K562 (cell line): ENCODE data around the gene ACSF2. TPM values are rescaled to one million over a fixed set of nuclear protein-coding genes. Genes with fewer than 3 reads are reported as not detected.

ENCODE experiments used
- ATAC-seq: fragments of 200-7000 bp; cut with Tn5 transposase; 3 replicates; pipeline ENCODE4 v1.9.1; 2020; ENCODE audit warnings: moderate library complexity
- BruUV-seq: library from RNA; stranded (reverse); fragments of 400-500 nt; replicated peaks from 2 replicates; lab custom pipeline; 2021; lab: Mats Ljungman, UMichigan
- CTCF ChIA-PET: fragments of 300-600 bp; formaldehyde crosslinking; extraction: SDS; loops from one replicate; lab custom pipeline; 2021; ENCODE audit warnings: low intra/inter-chr PET ratio; lab: Yijun Ruan, JAX
- POLR2A ChIA-PET: fragments of 300-600, 350-650 bp; sonication (Branson Sonifier 250); formaldehyde crosslinking; extraction: SDS; loops from one replicate; lab custom pipeline; 2021; ENCODE audit warnings: antibody characterized with exemption, inconsistent platforms; lab: Yijun Ruan, JAX
- DNase-seq, 4 experiments: peaks; one replicate each; pipeline versions ENCODE4 v3.0.0 to v3.0.0-alpha.2; 2011 to 2018; ENCODE audit warnings: low spot score in 3 of 4, mixed read lengths in 3 of 4; ENCODE audit errors: extremely low read depth in 1 of 4
- FAIRE-seq: peaks from 2 replicates; lab custom pipeline; 2011; peaks lifted over from hg19 to GRCh38; lab: Jason Lieb, UNC
- H2AFZ ChIP-seq: 2 replicates; pipeline ENCODE4 v1.6.0; 2011; ENCODE audit warnings: low read depth, low read length, control low read depth, inconsistent platforms
- H3K27ac ChIP-seq: fragments of 200-600 bp; 3 replicates; pipeline ENCODE4 v1.8.0; 2011; ENCODE audit warnings: low read depth, mild to moderate bottlenecking, control low read depth, inconsistent platforms, low read length, moderate library complexity, mixed read lengths; ENCODE audit errors: extremely low read depth
- H3K27me3 ChIP-seq, 2 experiments: fragments of 300-600 bp in 1 of 2; 2 replicates in 1 of 2; 3 replicates in 1 of 2; pipeline versions ENCODE4 v1.6.0 to v1.8.0; 2011; ENCODE audit warnings: inconsistent platforms in 2 of 2, low read length in 2 of 2, mild to moderate bottlenecking in 1 of 2, mixed read lengths in 1 of 2, moderate library complexity in 1 of 2; ENCODE audit not compliant: control insufficient read depth in 2 of 2, insufficient read depth in 2 of 2
- H3K36me3 ChIP-seq: fragments of 300-600 bp; 3 replicates; pipeline ENCODE4 v1.8.0; 2011; ENCODE audit warnings: mild to moderate bottlenecking, low read length, inconsistent platforms; ENCODE audit not compliant: control insufficient read depth, insufficient read depth
- H3K4me1 ChIP-seq, 2 experiments: fragments of 200-600 bp in 1 of 2; replicated peaks in 1 of 2; 2 replicates in 1 of 2; 3 replicates in 1 of 2; pipeline versions ENCODE4 v1.5.1 to v1.8.0; 2011; ENCODE audit warnings: inconsistent platforms in 2 of 2, low read length in 2 of 2, mild to moderate bottlenecking in 1 of 2, mixed read lengths in 1 of 2, moderate library complexity in 1 of 2; ENCODE audit not compliant: control insufficient read depth in 2 of 2, insufficient read depth in 2 of 2
- H3K4me2 ChIP-seq: 2 replicates; pipeline ENCODE4 v1.6.1; 2011; ENCODE audit warnings: low read length, control low read depth, inconsistent platforms, mixed read lengths; ENCODE audit not compliant: insufficient read depth
- H3K4me3 ChIP-seq: fragments of 200-600 bp; sonication (generic), shearing (Covaris generic); 2 replicates; pipeline ENCODE4 v1.5.1; 2016; ENCODE audit warnings: control low read depth, inconsistent platforms
- H3K79me2 ChIP-seq: fragments of 200-600 bp; 3 replicates; pipeline ENCODE4 v1.8.0; 2011; ENCODE audit warnings: low read length, inconsistent platforms; ENCODE audit not compliant: control insufficient read depth, insufficient read depth
- H3K9ac ChIP-seq, 2 experiments: 2 replicates each; pipeline versions ENCODE4 v1.6.0 to v1.6.1; 2011; ENCODE audit warnings: low read depth in 2 of 2, low read length in 2 of 2, control low read depth in 1 of 2, inconsistent platforms in 1 of 2, mild to moderate bottlenecking in 1 of 2, mixed read lengths in 1 of 2; ENCODE audit not compliant: insufficient read depth in 1 of 2
- H3K9me1 ChIP-seq: one replicate; pipeline ENCODE4 v1.6.0; 2011; ENCODE audit warnings: inconsistent platforms, mild to moderate bottlenecking, low read length, moderate library complexity; ENCODE audit not compliant: control insufficient read depth, insufficient read depth
- H3K9me3 ChIP-seq: replicated peaks from 2 replicates; pipeline ENCODE4 v1.5.1; 2011; ENCODE audit warnings: low read depth, low read length, inconsistent platforms; ENCODE audit not compliant: control insufficient read depth, insufficient read depth
- H4K20me1 ChIP-seq: replicated peaks from 2 replicates; pipeline ENCODE4 v1.6.1; 2011; ENCODE audit warnings: low read length, inconsistent platforms, mixed read lengths; ENCODE audit not compliant: control insufficient read depth, insufficient read depth
- CBFA2T3 ChIP-seq: fragments of 450-650 bp; IDR thresholded peaks from 2 replicates; pipeline ENCODE4 v1.6.1; 2017
- CHD7 ChIP-seq: fragments of 200-600 bp; sonication (generic); IDR thresholded peaks from one replicate; pipeline ENCODE4 v1.6.1; 2012; ENCODE audit warnings: mild to moderate bottlenecking, low read depth, low read length, inconsistent platforms
- CREBBP ChIP-seq: IDR thresholded peaks from one replicate; pipeline ENCODE4 v1.6.1; 2012; ENCODE audit warnings: low read depth, mild to moderate bottlenecking, control low read depth, inconsistent platforms, low read length
- HMG20B ChIP-seq: fragments of 250-450 bp; sonication (Bioruptor Pico); IDR thresholded peaks from 2 replicates; pipeline ENCODE4 v1.5.0; 2021; ENCODE audit warnings: mild to moderate bottlenecking
- TCFL5 ChIP-seq: fragments of 250-450 bp; sonication (Bioruptor Pico); conservative IDR thresholded peaks from 2 replicates; pipeline ENCODE4 v1.6.1; 2021; ENCODE audit warnings: mild to moderate bottlenecking, moderate library complexity, matching md5 sums
- ZNF699 ChIP-seq: fragments of 250-450 bp; sonication (Bioruptor Pico); IDR thresholded peaks from 2 replicates; pipeline ENCODE4 v1.8.0; 2021; ENCODE audit warnings: mild to moderate bottlenecking, moderate library complexity; ENCODE audit not compliant: insufficient replicate concordance
- WGBS: fragments of 100-300 bp; shearing (Covaris generic); methylation state at CpG from one replicate; pipeline ENCODE4 v1.1.6; 2016; ENCODE audit warnings: low coverage, mixed read lengths; ENCODE audit not compliant: insufficient coverage; ENCODE audit errors: missing lambda C conversion rate; 5-methylcytosine and 5-hydroxymethylcytosine counted together
- in situ Hi-C: fragments of 300-500 bp; cut with MboI; formaldehyde crosslinking; loops from 4 replicates; pipeline ENCODE4 v1.15.0; 2018; ENCODE audit warnings: inconsistent platforms, mixed read lengths
- intact Hi-C: fragments of 100-400 bp; cut with micrococcal nuclease; formaldehyde crosslinking; loops from 2 replicates; pipeline ENCODE4 v1.14.2; 2022
- polyA plus RNA-seq, 8 experiments: library from polyadenylated mRNA; depleted of rRNA in 4 of 8; stranded (reverse) in 5 of 8; unstranded in 3 of 8; fragments of >200 nt; fragmentation: Nextera tagmentation in 2 of 8; fragmentation: Illumina TruSeq in 1 of 8; extraction: Ambion mirVana in 2 of 8; extraction: Trizol in 1 of 8; gene quantifications; 2 replicates each; pipeline versions ENCODE4 v1.2.1 to v1.2.3, GENCODE V29; 2011 to 2014; ENCODE audit warnings: inconsistent platforms in 1 of 8, missing spikeins in 1 of 8
- total RNA-seq, 7 experiments: library from RNA; depleted of rRNA in 6 of 7; stranded (reverse); fragments of >200 nt in 6 of 7; fragmentation: Illumina TruSeq in 2 of 7; extraction: Trizol in 2 of 7; gene quantifications; 2 replicates each; pipeline versions ENCODE4 v1.2.1 to v1.2.3, GENCODE V29; 2011 to 2021; ENCODE audit warnings: low replicate concordance in 1 of 7
- TF ChIP-seq, protein P1 (sequence below): fragments of 450-650 bp; IDR thresholded peaks from 2 replicates; pipeline ENCODE4 v1.6.1; 2017; ENCODE audit warnings: antibody characterized with exemption, mild to moderate bottlenecking

Gene ACSF2
- total and polyA plus RNA-seq, 9 of the 15 experiments (the other 6 are each of a cell fraction or from before 2014, with no cell fraction given): 0.89 to 6.1 (median 3.5) TPM

GRCh38 chr17:50475362-50475761 is 49.3 kb downstream of the ACSF2 start:
- Histone ChIP-seq H3K4me2 (no peak overlapping the region), H3K27ac (no peak overlapping the region), H3K4me3 (no peak overlapping the region), H3K36me3 (peaks cover 7% of the 10 kb centered on the region; the same call in 2 of the 3 replicates), H3K9me1 (no peaks in the 10 kb centered on the region), H3K27me3 (peaks cover 10 to 35% of the 10 kb centered on the region in 2 experiments; a peak in 4 of 5 replicates), H3K9me3 (no peaks in the 10 kb centered on the region), H3K4me1 (peaks cover 11 to 30% of the 10 kb centered on the region in 2 experiments; a peak in 4 of 5 replicates), H3K9ac (no peak overlapping the region), H2AFZ (no peak overlapping the region), H4K20me1 (0 out of 2 replicates have a peak, but pooled peaks cover 3% of the 10 kb centered on the region), H3K79me2 (peaks cover 14% of the 10 kb centered on the region)
- ATAC-seq (no peak), FAIRE-seq (no peak), DNase-seq (no peak)
- CTCF ChIA-PET: no interaction called here
- intact Hi-C loops: loop anchor here (10.0 kb wide), 1 partner anchor 181 kb away; no protein-coding TSS in a partner anchor
- in situ Hi-C loops: no loop called here
- POLR2A ChIA-PET: no interaction called here
- 3% methylated on average over 4 of the region's 4 CpGs for WGBS
- BruUV-seq: no TSS peak
- TF ChIP-seq HMG20B (CRISPR knock-in tag) (no peak), CHD7 (no peak), CBFA2T3 (no peak), CREBBP (no peak), ZNF699 (no peak), TCFL5 (no peak)
- TF ChIP-seq, protein P1, sequence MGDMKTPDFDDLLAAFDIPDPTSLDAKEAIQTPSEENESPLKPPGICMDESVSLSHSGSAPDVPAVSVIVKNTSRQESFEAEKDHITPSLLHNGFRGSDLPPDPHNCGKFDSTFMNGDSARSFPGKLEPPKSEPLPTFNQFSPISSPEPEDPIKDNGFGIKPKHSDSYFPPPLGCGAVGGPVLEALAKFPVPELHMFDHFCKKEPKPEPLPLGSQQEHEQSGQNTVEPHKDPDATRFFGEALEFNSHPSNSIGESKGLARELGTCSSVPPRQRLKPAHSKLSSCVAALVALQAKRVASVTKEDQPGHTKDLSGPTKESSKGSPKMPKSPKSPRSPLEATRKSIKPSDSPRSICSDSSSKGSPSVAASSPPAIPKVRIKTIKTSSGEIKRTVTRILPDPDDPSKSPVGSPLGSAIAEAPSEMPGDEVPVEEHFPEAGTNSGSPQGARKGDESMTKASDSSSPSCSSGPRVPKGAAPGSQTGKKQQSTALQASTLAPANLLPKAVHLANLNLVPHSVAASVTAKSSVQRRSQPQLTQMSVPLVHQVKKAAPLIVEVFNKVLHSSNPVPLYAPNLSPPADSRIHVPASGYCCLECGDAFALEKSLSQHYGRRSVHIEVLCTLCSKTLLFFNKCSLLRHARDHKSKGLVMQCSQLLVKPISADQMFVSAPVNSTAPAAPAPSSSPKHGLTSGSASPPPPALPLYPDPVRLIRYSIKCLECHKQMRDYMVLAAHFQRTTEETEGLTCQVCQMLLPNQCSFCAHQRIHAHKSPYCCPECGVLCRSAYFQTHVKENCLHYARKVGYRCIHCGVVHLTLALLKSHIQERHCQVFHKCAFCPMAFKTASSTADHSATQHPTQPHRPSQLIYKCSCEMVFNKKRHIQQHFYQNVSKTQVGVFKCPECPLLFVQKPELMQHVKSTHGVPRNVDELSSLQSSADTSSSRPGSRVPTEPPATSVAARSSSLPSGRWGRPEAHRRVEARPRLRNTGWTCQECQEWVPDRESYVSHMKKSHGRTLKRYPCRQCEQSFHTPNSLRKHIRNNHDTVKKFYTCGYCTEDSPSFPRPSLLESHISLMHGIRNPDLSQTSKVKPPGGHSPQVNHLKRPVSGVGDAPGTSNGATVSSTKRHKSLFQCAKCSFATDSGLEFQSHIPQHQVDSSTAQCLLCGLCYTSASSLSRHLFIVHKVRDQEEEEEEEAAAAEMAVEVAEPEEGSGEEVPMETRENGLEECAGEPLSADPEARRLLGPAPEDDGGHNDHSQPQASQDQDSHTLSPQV: no peak
